Measurements from ENCODE around the gene EVC.

The EVC gene

GRCh38 chr4:5785806-5786680 is 75.0 kb downstream of the EVC start:
- CTCF ChIA-PET = no interaction called here

GRCh38 chr4:5787311-5787710 is 76.3 kb downstream of the EVC start:
- POLR2A ChIA-PET = no interaction called here
- no peak for DNase-seq (ENCODE audit: extremely low spot score)
- CTCF ChIA-PET = no interaction called here
- TF ChIP-seq FOXK2 (IDR thresholded peaks at IDR 0.05) (no peak), ZNF384 (IDR thresholded peaks at IDR 0.05) (no peak), L3MBTL2 (conservative IDR thresholded peaks at IDR 0.05) (no peak), CTBP1 (IDR thresholded peaks at IDR 0.05; ENCODE audit: borderline replicate concordance) (no peak), FOXA1 (IDR thresholded peaks at IDR 0.05) (no peak), PKNOX1 (IDR thresholded peaks at IDR 0.05) (no peak), SP1 (IDR thresholded peaks at IDR 0.05) (no peak), HDGF (IDR thresholded peaks at IDR 0.05; ENCODE audit: borderline replicate concordance) (no peak), SUZ12 (IDR thresholded peaks at IDR 0.05) (no peak), ARNT (IDR thresholded peaks at IDR 0.05) (no peak), LEF1 (IDR thresholded peaks at IDR 0.05; ENCODE audit: borderline replicate concordance) (no peak), BHLHE40 (IDR thresholded peaks at IDR 0.05; ENCODE audit: borderline replicate concordance) (no peak), TARDBP (IDR thresholded peaks at IDR 0.05) (no peak), NFRKB (IDR thresholded peaks at IDR 0.05) (no peak), ELF4 (IDR thresholded peaks at IDR 0.05) (no peak), FOXM1 (IDR thresholded peaks at IDR 0.05; ENCODE audit: borderline replicate concordance) (no peak)

More at GRCh38 chr4:5785806-5786680, 75.0 kb downstream of the EVC start:
- no peak for DNase-seq (ENCODE audit: extremely low spot score)
- no peak for TF ChIP-seq CTBP1 (IDR thresholded peaks at IDR 0.05; ENCODE audit: borderline replicate concordance)
- TF ChIP-seq SP1 (IDR thresholded peaks at IDR 0.05) = no peak
- TF ChIP-seq FOXM1 (IDR thresholded peaks at IDR 0.05; ENCODE audit: borderline replicate concordance) = no peak
- TF ChIP-seq ELF4 (IDR thresholded peaks at IDR 0.05) = no peak
- TF ChIP-seq BHLHE40 (IDR thresholded peaks at IDR 0.05; ENCODE audit: borderline replicate concordance) = no peak
- no peak for TF ChIP-seq PKNOX1 (IDR thresholded peaks at IDR 0.05)
- no peak for TF ChIP-seq LEF1 (IDR thresholded peaks at IDR 0.05; ENCODE audit: borderline replicate concordance)
- TF ChIP-seq FOXA1 (IDR thresholded peaks at IDR 0.05) = no peak
- TF ChIP-seq HDGF (IDR thresholded peaks at IDR 0.05; ENCODE audit: borderline replicate concordance) = no peak
- TF ChIP-seq TARDBP (IDR thresholded peaks at IDR 0.05) = no peak
- no peak for TF ChIP-seq SUZ12 (IDR thresholded peaks at IDR 0.05)
- no peak for TF ChIP-seq ARNT (IDR thresholded peaks at IDR 0.05)
- TF ChIP-seq ZNF384 (IDR thresholded peaks at IDR 0.05) = no peak
- no peak for TF ChIP-seq L3MBTL2 (conservative IDR thresholded peaks at IDR 0.05)
- no peak for TF ChIP-seq NFRKB (IDR thresholded peaks at IDR 0.05)
- no peak for TF ChIP-seq FOXK2 (IDR thresholded peaks at IDR 0.05)
- POLR2A ChIA-PET = no interaction called here

- ChIA-PET POLR2A (no interaction called here), CTCF (no interaction called here)
- no peak for DNase-seq (ENCODE audit: extremely low spot score)
- TF ChIP-seq SUZ12 (IDR thresholded peaks at IDR 0.05) (no peak), ZNF384 (IDR thresholded peaks at IDR 0.05) (no peak), PKNOX1 (IDR thresholded peaks at IDR 0.05) (no peak), ARNT (IDR thresholded peaks at IDR 0.05) (no peak), HDGF (IDR thresholded peaks at IDR 0.05; ENCODE audit: borderline replicate concordance) (no peak), NFRKB (IDR thresholded peaks at IDR 0.05) (no peak), LEF1 (IDR thresholded peaks at IDR 0.05; ENCODE audit: borderline replicate concordance) (no peak), FOXK2 (IDR thresholded peaks at IDR 0.05) (no peak), FOXA1 (IDR thresholded peaks at IDR 0.05) (no peak), BHLHE40 (IDR thresholded peaks at IDR 0.05; ENCODE audit: borderline replicate concordance) (no peak), ELF4 (IDR thresholded peaks at IDR 0.05) (no peak), CTBP1 (IDR thresholded peaks at IDR 0.05; ENCODE audit: borderline replicate concordance) (no peak), SP1 (IDR thresholded peaks at IDR 0.05) (no peak)
Observed at GRCh38 chr4:5788144-5788543, 77.1 kb downstream of the EVC start.

- no peak for TF ChIP-seq PKNOX1 (IDR thresholded peaks at IDR 0.05)
- TF ChIP-seq ELF4 (IDR thresholded peaks at IDR 0.05) = no peak
- no peak for TF ChIP-seq SP1 (IDR thresholded peaks at IDR 0.05)
- no peak for TF ChIP-seq TARDBP (IDR thresholded peaks at IDR 0.05)
- TF ChIP-seq ARNT (IDR thresholded peaks at IDR 0.05) = no peak
- DNase-seq (ENCODE audit: extremely low spot score) = no peak
- ChIA-PET POLR2A (no interaction called here), CTCF (no interaction called here)
Observed at GRCh38 chr4:5789141-5789540, 78.1 kb downstream of the EVC start.

- CTCF ChIA-PET = interaction anchor here (0.6 to 1.0 kb wide), 2 partner anchors 740 to 906 kb away, joined by 3 to 5 read pairs; partner anchors contain the start of gene STK32B
- no peak for DNase-seq (ENCODE audit: extremely low spot score)
- TF ChIP-seq FOXA1 (IDR thresholded peaks at IDR 0.05) (no peak), PKNOX1 (IDR thresholded peaks at IDR 0.05) (no peak), SP1 (IDR thresholded peaks at IDR 0.05) (no peak), SUZ12 (IDR thresholded peaks at IDR 0.05) (no peak), ELF4 (IDR thresholded peaks at IDR 0.05) (no peak), FOXK2 (IDR thresholded peaks at IDR 0.05) (no peak), BHLHE40 (IDR thresholded peaks at IDR 0.05; ENCODE audit: borderline replicate concordance) (no peak), HDGF (IDR thresholded peaks at IDR 0.05; ENCODE audit: borderline replicate concordance) (no peak), TARDBP (IDR thresholded peaks at IDR 0.05) (no peak), ZNF384 (IDR thresholded peaks at IDR 0.05) (no peak), LEF1 (IDR thresholded peaks at IDR 0.05; ENCODE audit: borderline replicate concordance) (no peak), ARNT (IDR thresholded peaks at IDR 0.05) (no peak)
- POLR2A ChIA-PET = no interaction called here
Observed at GRCh38 chr4:5790546-5790857, 79.5 kb downstream of the EVC start.
